ENCODE results near the gene RNF182.
"Not testable (repeated sequence)": the region's sequence is repeated elsewhere in the genome, so short reads cannot be mapped to it uniquely, and the experiment has no call there.

RNF182 gene

GRCh38 chr6:13917141-13917540 is 7.6 kb upstream of the RNF182 start:
- DNase-seq (ENCODE audit: low read depth), result no peak

GRCh38 chr6:13918686-13919250 is 6.0 kb upstream of the RNF182 start:
- DNase-seq (ENCODE audit: low read depth), result no peak

GRCh38 chr6:13919861-13920260 is 4.9 kb upstream of the RNF182 start:
- no peak for DNase-seq (ENCODE audit: low read depth)

- DNase-seq (ENCODE audit: low read depth), result no peak
Measured at GRCh38 chr6:13920552-13920951, 4.2 kb upstream of the RNF182 start.

- DNase-seq (ENCODE audit: low read depth), result no peak
Measured at GRCh38 chr6:13922750-13923149, 2.0 kb upstream of the RNF182 start.

- no peak for DNase-seq (ENCODE audit: low read depth)
Measured at GRCh38 chr6:13923527-13924145, 1.1 kb upstream of the RNF182 start.

GRCh38 chr6:13924146-13924948 is 405 bp upstream of the RNF182 start:
- no peak for DNase-seq (ENCODE audit: low read depth)

- no peak for DNase-seq (ENCODE audit: low read depth)
Measured at GRCh38 chr6:13926378-13926777, 1.6 kb downstream of the RNF182 start.

- DNase-seq (ENCODE audit: low read depth), result no peak
Measured at GRCh38 chr6:13927203-13927602, 2.5 kb downstream of the RNF182 start.

- no peak for DNase-seq (ENCODE audit: low read depth)
Measured at GRCh38 chr6:13929196-13929595, 4.4 kb downstream of the RNF182 start.

- DNase-seq (ENCODE audit: low read depth), result no peak
Measured at GRCh38 chr6:13931797-13932402, 7.1 kb downstream of the RNF182 start.

- DNase-seq (ENCODE audit: low read depth), result no peak
Measured at GRCh38 chr6:13932785-13933184, 8.0 kb downstream of the RNF182 start.

GRCh38 chr6:13934721-13935120 is 10.0 kb downstream of the RNF182 start:
- DNase-seq (ENCODE audit: low read depth), result no peak

- DNase-seq (ENCODE audit: low read depth), result no peak
Measured at GRCh38 chr6:13935190-13935880, 10.6 kb downstream of the RNF182 start.

GRCh38 chr6:13935881-13936261 is 11.1 kb downstream of the RNF182 start:
- not testable (repeated sequence) for DNase-seq (ENCODE audit: low read depth)

GRCh38 chr6:13941902-13942301 is 17.1 kb downstream of the RNF182 start:
- DNase-seq (ENCODE audit: low read depth), result no peak

GRCh38 chr6:13943943-13944342 is 19.2 kb downstream of the RNF182 start:
- no peak for DNase-seq (ENCODE audit: low read depth)

GRCh38 chr6:13946506-13946905 is 21.8 kb downstream of the RNF182 start:
- DNase-seq (ENCODE audit: low read depth), result no peak

GRCh38 chr6:13947611-13948178 is 22.9 kb downstream of the RNF182 start:
- no peak for DNase-seq (ENCODE audit: low read depth)

GRCh38 chr6:13952101-13952500 is 27.3 kb downstream of the RNF182 start:
- no peak for DNase-seq (ENCODE audit: low read depth)

GRCh38 chr6:13953061-13953705 is 28.4 kb downstream of the RNF182 start:
- DNase-seq (ENCODE audit: low read depth), result no peak

Measured in stimulated activated CD8-positive, alpha-beta memory T cell treated with anti-CD3 and anti-CD28 coated beads, Interleukin-15, amount 100 ng/mL, for 1 hour (primary cell).